Stimulated activated CD4-positive, alpha-beta T cell treated with anti-CD3 and anti-CD28 coated beads, Interleukin-1b, Interleukin-23, amount 100 ng/mL, for 4 hours (primary cell): ENCODE results near the gene IGF2BP1.
"Not testable (repeated sequence)": the region's sequence is repeated elsewhere in the genome, so short reads cannot be mapped to it uniquely, and the experiment has no call there.

ENCODE experiments used
- DNase-seq, 2 donors: peaks; one replicate each; pipeline ENCODE4 v3.0.0-alpha.2; 2020; ENCODE audit warnings: low read depth in 2 of 2

Gene IGF2BP1

GRCh38 chr17:49018748-49019147 is 21.6 kb downstream of the IGF2BP1 start:
- DNase-seq, result no peak

- DNase-seq, result no peak
These were observed 23.4 kb downstream of the IGF2BP1 start for GRCh38 chr17:49020609-49021008.

- no peak for DNase-seq
These were observed 24.0 kb downstream of the IGF2BP1 start for GRCh38 chr17:49021095-49021767.

GRCh38 chr17:49021768-49022103 is 24.6 kb downstream of the IGF2BP1 start:
- DNase-seq, result no peak

- DNase-seq, result no peak
These were observed 25.3 kb downstream of the IGF2BP1 start for GRCh38 chr17:49022391-49022941.

- no peak for DNase-seq
These were observed 27.3 kb downstream of the IGF2BP1 start for GRCh38 chr17:49024523-49024922.

- not testable (repeated sequence) for DNase-seq
These were observed 29.3 kb downstream of the IGF2BP1 start for GRCh38 chr17:49026447-49026846.

- DNase-seq, result no peak
These were observed 31.1 kb downstream of the IGF2BP1 start for GRCh38 chr17:49028271-49028670.

GRCh38 chr17:49029801-49030200 is 32.6 kb downstream of the IGF2BP1 start:
- no peak for DNase-seq

GRCh38 chr17:49031965-49032928 is 35.1 kb downstream of the IGF2BP1 start:
- DNase-seq, result peak in 1 of 2 donors; percentile 27

- DNase-seq, result peak; percentile 12 to 20
These were observed 38.5 kb downstream of the IGF2BP1 start for GRCh38 chr17:49035470-49036269.

- DNase-seq, result no peak
These were observed 39.1 kb downstream of the IGF2BP1 start for GRCh38 chr17:49036270-49036626.

GRCh38 chr17:49038138-49038537 is 41.0 kb downstream of the IGF2BP1 start:
- DNase-seq, result no peak

- no peak for DNase-seq
These were observed 41.4 kb downstream of the IGF2BP1 start for GRCh38 chr17:49038544-49038943.

GRCh38 chr17:49039518-49039917 is 42.3 kb downstream of the IGF2BP1 start:
- not testable (repeated sequence) for DNase-seq

GRCh38 chr17:49041527-49041926 is 44.3 kb downstream of the IGF2BP1 start:
- DNase-seq, result no peak

- no peak for DNase-seq
These were observed 48.2 kb downstream of the IGF2BP1 start for GRCh38 chr17:49045376-49045775.

- no peak for DNase-seq
These were observed 49.7 kb downstream of the IGF2BP1 start for GRCh38 chr17:49046912-49047311.

- no peak for DNase-seq
These were observed 52.1 kb downstream of the IGF2BP1 start for GRCh38 chr17:49049265-49049664.

GRCh38 chr17:49050611-49051010 is 53.4 kb downstream of the IGF2BP1 start:
- no peak for DNase-seq

GRCh38 chr17:49051269-49051668 is 54.1 kb downstream of the IGF2BP1 start:
- DNase-seq, result no peak
